GM18505 (cell line): ENCODE data around the gene NQO2.
A peak's percentile ranks its signal among the peaks of the same experiment; 100 is the strongest.
"Not testable (repeated sequence)": the region's sequence is repeated elsewhere in the genome, so short reads cannot be mapped to it uniquely, and the experiment has no call there.

Experiments used
- ATAC-seq: cut with Tn5 transposase; IDR thresholded peaks from one replicate; pipeline ENCODE4 v1.9.1; 2021; ENCODE audit not compliant: unreplicated experiment
- POLR2A ChIP-seq: IDR thresholded peaks from 4 replicates; pipeline ENCODE4 v1.6.1; 2011; ENCODE audit warnings: borderline replicate concordance; ENCODE audit not compliant: insufficient read depth, insufficient read length; ENCODE audit errors: extremely low read depth

Gene NQO2

GRCh38 chr6:3022765-3023662, 23.3 kb downstream of the NQO2 start:
- no peak for ATAC-seq
- no peak for TF ChIP-seq POLR2A

- ATAC-seq: peak; percentile 63
Measured at GRCh38 chr6:3023663-3024483, 24.2 kb downstream of the NQO2 start.

GRCh38 chr6:3026791-3027626, 27.3 kb downstream of the NQO2 start:
- peak; percentile 28 for TF ChIP-seq POLR2A
- ATAC-seq: peak; percentile 60

More at GRCh38 chr6:3023663-3024483, 24.2 kb downstream of the NQO2 start:
- TF ChIP-seq POLR2A: peak; percentile 85

GRCh38 chr6:3028156-3028555, 28.5 kb downstream of the NQO2 start:
- not testable (repeated sequence) for ATAC-seq

- TF ChIP-seq POLR2A: no peak
- ATAC-seq: no peak
Measured at GRCh38 chr6:3031857-3032640, 32.4 kb downstream of the NQO2 start.

GRCh38 chr6:3032986-3033385, 33.3 kb downstream of the NQO2 start:
- no peak for ATAC-seq
- no peak for TF ChIP-seq POLR2A

- ATAC-seq: no peak
- TF ChIP-seq POLR2A: no peak
Measured at GRCh38 chr6:3033652-3034051, 34.0 kb downstream of the NQO2 start.

- no peak for ATAC-seq
- no peak for TF ChIP-seq POLR2A
Measured at GRCh38 chr6:3035397-3035796, 35.7 kb downstream of the NQO2 start.

- no peak for TF ChIP-seq POLR2A
Measured at GRCh38 chr6:3036861-3037637, 37.4 kb downstream of the NQO2 start.

GRCh38 chr6:3037638-3038365, 38.1 kb downstream of the NQO2 start:
- no peak for TF ChIP-seq POLR2A
- no peak for ATAC-seq

More at GRCh38 chr6:3036861-3037637, 37.4 kb downstream of the NQO2 start:
- ATAC-seq: no peak

- no peak for TF ChIP-seq POLR2A
- no peak for ATAC-seq
Measured at GRCh38 chr6:3039384-3039783, 39.7 kb downstream of the NQO2 start.
